Psoas muscle (tissue), 8 donors: Measurements from ENCODE around the gene URB1. TPM values are rescaled to one million over a fixed set of nuclear protein-coding genes. Genes with fewer than 3 reads are reported as not detected.

Experiments
- ATAC-seq, 4 donors: fragments of 200-7000 bp; cut with Tn5 transposase; one replicate each; pipeline ENCODE4 v1.9.1; 2020; ENCODE audit warnings: moderate library complexity in 3 of 4, mild to moderate bottlenecking in 2 of 4
- DNase-seq, 2 donors: peaks; one replicate each; pipeline ENCODE4 v3.0.0-alpha.2; 2020
- H3K27ac ChIP-seq: fragments of 200-600 bp; one replicate; pipeline ENCODE4 v1.8.0; 2022
- H3K27me3 ChIP-seq, 3 donors: fragments of 200-600 bp in 1 of 3; one replicate each; pipeline versions ENCODE4 v1.6.1 to v1.8.0; 2013 to 2022; ENCODE audit warnings: low read length in 2 of 3, mild to moderate bottlenecking in 2 of 3, moderate library complexity in 1 of 3; ENCODE audit not compliant: insufficient read depth in 3 of 3
- H3K36me3 ChIP-seq, 2 donors: fragments of 200-600 bp in 1 of 2; one replicate each; pipeline versions ENCODE4 v1.6.1 to v1.8.0; 2013 to 2022; ENCODE audit warnings: low read depth in 1 of 2, mild to moderate bottlenecking in 1 of 2, moderate library complexity in 1 of 2; ENCODE audit not compliant: insufficient read depth in 1 of 2
- H3K4me1 ChIP-seq: fragments of 200-600 bp; one replicate; pipeline ENCODE4 v1.8.0; 2022
- H3K4me3 ChIP-seq: fragments of 200-600 bp; one replicate; pipeline ENCODE4 v1.8.0; 2022; ENCODE audit warnings: mild to moderate bottlenecking
- H3K9me3 ChIP-seq: fragments of 200-600 bp; one replicate; pipeline ENCODE4 v1.8.0; 2022
- WGBS, 3 donors: extraction: QIAGEN DNeasy Blood & Tissue Kit; methylation state at CpG; one replicate each; pipeline versions ENCODE4 v1.1.6 to v1.1.7; 2013; 5-methylcytosine and 5-hydroxymethylcytosine counted together
- intact Hi-C, 2 donors: fragments of 100-400 bp; cut with DNase I; formaldehyde crosslinking; loops; one replicate each; pipeline versions ENCODE4 v1.11.0 to v1.14.2; 2022
- polyA plus RNA-seq, 3 donors: library from polyadenylated mRNA; stranded (reverse); fragments of 200-250 nt; gene quantifications; one replicate each; pipeline ENCODE4 v1.2.3, GENCODE V29; 2013
- total RNA-seq, 4 donors: library from RNA; stranded (reverse); fragmentation: NEBNext Ultra II Directional in 2 of 4; extraction: Animal tissue kit (Norgen Biotek cat#: 25700) in 2 of 4; gene quantifications; one replicate each; pipeline versions ENCODE4 v1.2.1 to v1.2.4, GENCODE V29; 2021 to 2023
- TF ChIP-seq, protein P1 (sequence below): fragments of 200-600 bp; IDR thresholded peaks from one replicate; pipeline ENCODE4 v1.8.0; 2022; ENCODE audit warnings: antibody characterized with exemption
- donor health status: healthy with polysubstance abuse.
- donor health status: DM: no; HTN: no; CAD: no; lungs with moderate emphysema.
- donor health status: Bipolar disorder and iron deficiency.
- donor health status: healthy.
- donor health status: DM: yes; HTN: yes; CAD: no.
- donor health status: DM: no; HTN: no; CAD: no.
- donor health status: DM: no; HTN: no; CAD: no.
- donor health status: DM: yes; HTN: yes; CAD: no.

URB1 gene
- total and polyA plus RNA-seq, 7 donors, result 4.8 to 19.8 (median 12.9) TPM

DNA sequence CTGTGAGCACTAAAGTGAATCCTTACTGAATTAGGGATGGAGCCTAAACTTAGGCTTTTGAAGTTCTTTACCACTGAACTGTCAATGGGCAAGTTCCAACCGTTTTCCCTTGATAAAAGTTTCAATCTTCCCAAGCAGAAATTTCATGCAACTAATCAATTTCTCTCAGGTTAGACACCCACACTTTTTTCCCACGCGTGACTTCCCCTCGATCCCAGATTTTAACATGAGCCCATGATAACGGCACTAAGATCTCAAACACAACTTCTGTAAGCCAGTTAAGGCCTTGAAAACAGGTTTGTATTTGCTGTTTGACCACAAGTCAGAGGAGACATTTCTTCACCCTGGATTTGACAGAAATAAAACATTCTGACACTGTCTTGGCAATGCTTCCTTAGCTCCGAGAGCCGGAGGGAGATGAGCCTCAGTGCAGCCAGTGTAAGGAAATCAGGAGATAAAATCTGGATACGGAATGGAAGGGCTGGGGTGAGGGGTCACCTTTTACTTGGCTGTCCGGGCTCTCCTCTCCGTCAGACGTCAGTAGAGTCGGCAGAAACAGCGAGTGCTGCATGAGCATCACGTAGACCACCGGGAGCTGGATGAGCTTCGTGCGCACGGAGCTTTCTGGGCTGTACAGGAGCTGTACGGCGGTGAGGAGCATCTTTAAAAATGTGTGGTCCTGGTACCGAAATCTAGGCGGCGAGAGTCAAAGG is 54.4 kb downstream of the URB1 start:
- ATAC-seq, result no peak
- Histone ChIP-seq H3K27ac (no peak overlapping the region), H3K4me1 (no peaks in the 10 kb centered on the region), H3K27me3 (no peaks in the 10 kb centered on the region), H3K9me3 (no peaks in the 10 kb centered on the region), H3K36me3 (peaks cover 5 to 97% of the 10 kb centered on the region in 2 donors), H3K4me3 (no peak overlapping the region)
- TF ChIP-seq, protein P1, sequence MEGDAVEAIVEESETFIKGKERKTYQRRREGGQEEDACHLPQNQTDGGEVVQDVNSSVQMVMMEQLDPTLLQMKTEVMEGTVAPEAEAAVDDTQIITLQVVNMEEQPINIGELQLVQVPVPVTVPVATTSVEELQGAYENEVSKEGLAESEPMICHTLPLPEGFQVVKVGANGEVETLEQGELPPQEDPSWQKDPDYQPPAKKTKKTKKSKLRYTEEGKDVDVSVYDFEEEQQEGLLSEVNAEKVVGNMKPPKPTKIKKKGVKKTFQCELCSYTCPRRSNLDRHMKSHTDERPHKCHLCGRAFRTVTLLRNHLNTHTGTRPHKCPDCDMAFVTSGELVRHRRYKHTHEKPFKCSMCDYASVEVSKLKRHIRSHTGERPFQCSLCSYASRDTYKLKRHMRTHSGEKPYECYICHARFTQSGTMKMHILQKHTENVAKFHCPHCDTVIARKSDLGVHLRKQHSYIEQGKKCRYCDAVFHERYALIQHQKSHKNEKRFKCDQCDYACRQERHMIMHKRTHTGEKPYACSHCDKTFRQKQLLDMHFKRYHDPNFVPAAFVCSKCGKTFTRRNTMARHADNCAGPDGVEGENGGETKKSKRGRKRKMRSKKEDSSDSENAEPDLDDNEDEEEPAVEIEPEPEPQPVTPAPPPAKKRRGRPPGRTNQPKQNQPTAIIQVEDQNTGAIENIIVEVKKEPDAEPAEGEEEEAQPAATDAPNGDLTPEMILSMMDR, result no peak
- 83 to 86% (median 85%) methylated on average over 23 of the region's 23 CpGs for WGBS, 3 donors
- no peak for DNase-seq
- intact Hi-C loops, result no loop called here

DNA sequence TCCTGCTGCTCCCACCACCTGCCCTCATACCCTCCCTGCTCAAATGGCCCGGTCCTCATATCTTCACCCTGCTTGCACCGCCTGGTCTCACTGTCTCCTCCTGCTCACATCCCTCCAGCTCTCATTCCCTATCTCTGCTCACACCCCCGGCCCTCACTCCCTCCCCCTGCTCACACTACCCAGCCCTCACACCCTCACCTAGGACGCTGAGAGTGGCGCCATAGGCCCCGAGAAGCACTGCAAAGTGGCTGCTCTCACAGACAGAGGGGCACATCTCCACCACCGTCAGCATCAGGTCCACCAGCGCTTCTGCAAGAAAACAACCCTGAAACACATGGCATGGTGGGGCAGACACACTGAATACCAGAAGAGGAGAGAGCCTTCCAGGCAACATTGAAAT is 55.6 kb downstream of the URB1 start:
- DNase-seq (no peak), ATAC-seq (peak in 1 of 4 donors; percentile 17)
- WGBS, 3 donors, result 90 to 95% (median 92%) methylated on average over 8 of the region's 8 CpGs
- intact Hi-C loops, result no loop called here
- peaks cover 5 to 95% of the 10 kb centered on the region in 2 donors for H3K36me3 ChIP-seq
- H3K4me1 ChIP-seq, result no peaks in the 10 kb centered on the region
- H3K9me3 ChIP-seq, result no peaks in the 10 kb centered on the region
- H3K4me3 ChIP-seq, result no peak overlapping the region
- no peak overlapping the region for H3K27ac ChIP-seq
- TF ChIP-seq, protein P1, result no peak
- no peaks in the 10 kb centered on the region for H3K27me3 ChIP-seq

DNA sequence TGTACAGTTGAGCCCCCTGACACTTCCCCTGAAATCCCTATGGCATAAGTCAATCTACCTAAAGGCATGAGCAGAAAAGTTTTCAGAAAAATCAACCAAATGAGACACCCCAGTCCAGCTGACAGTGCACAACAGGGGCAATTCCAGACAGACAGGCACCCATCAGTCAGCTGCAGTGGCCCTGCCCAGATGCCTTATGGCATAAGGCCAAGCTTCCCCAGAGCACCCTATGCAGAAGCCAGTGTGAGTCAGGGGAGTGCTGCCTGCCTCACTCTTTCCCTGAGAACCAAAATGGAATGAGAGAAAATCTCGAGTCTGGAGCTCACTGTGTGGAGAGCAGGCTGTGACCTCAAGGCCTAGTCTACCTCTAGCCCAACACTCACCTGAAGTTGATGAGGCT is 56.1 kb downstream of the URB1 start:
- Histone ChIP-seq H3K4me3 (no peak overlapping the region), H3K4me1 (no peaks in the 10 kb centered on the region), H3K36me3 (peaks cover 5 to 93% of the 10 kb centered on the region in 2 donors), H3K27me3 (no peaks in the 10 kb centered on the region), H3K27ac (no peak overlapping the region), H3K9me3 (no peaks in the 10 kb centered on the region)
- ATAC-seq, result peak; percentile 43 to 76 (median 69)
- TF ChIP-seq, protein P1, result no peak
- DNase-seq, result no peak
- 47 to 59% (median 59%) methylated on average over 1 of the region's 1 CpG for WGBS, 3 donors
- intact Hi-C loops, result no loop called here

DNA sequence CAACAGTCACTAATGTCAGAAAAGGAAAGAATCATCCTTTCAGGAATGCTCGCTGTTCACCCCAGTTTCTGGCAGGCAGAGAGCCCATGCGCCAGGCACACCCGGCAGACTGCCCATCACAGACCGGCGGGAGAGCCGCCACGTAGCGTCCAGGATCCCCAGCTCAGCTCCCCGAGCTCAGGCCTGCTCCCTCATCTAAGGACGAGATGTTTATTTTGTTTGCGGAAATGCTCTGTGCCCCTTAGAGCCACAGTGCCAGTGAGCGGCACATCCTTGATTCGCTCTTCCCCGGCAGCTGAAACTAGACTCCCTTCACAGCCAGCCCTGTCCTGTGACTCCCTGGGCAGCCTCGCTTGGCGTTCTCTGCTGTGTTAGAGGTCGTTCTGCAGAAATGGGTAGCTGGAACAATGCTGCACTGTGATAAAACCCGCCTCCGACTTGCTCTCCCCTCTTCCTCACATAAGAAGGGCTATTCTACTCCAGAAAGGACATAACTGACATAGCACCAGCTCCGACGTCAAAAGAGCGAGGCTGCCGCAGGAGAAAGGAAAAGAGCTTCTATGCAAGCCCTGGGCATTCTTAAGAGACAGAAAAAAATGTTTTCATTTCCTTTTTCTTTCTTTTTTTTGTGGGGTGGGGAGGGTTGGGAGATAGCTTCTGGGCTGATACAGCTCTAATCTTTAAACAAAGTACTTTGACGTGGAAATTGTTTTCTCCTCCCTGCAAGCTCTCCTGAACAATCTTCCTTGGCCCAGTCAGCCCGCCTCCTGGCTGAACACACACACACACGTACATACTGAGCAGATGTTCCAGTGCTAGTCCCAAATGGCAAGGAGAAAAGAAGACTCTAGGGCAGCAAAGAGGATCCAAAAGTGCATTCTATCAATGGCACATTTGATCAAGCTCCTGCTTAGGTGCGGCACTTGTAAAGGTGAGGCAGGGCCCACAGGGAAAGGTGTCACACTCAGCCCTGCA is 56.9 kb downstream of the URB1 start:
- Histone ChIP-seq H3K36me3 (peaks cover 3 to 93% of the 10 kb centered on the region in 2 donors), H3K9me3 (no peaks in the 10 kb centered on the region), H3K4me3 (no peak overlapping the region), H3K27me3 (no peaks in the 10 kb centered on the region), H3K27ac (no peak overlapping the region), H3K4me1 (no peaks in the 10 kb centered on the region)
- ATAC-seq, result peak; percentile 36 to 68 (median 59)
- WGBS, 3 donors, result 65 to 87% (median 72%) methylated on average over 27 of the region's 27 CpGs
- DNase-seq, result no peak
- intact Hi-C loops, result no loop called here
- TF ChIP-seq, protein P1, result no peak
